NCI-H2196 (cell line): ENCODE results near the gene ARPC3.
"Not testable (repeated sequence)": the region's sequence is repeated elsewhere in the genome, so short reads cannot be mapped to it uniquely, and the experiment has no call there.

ENCODE experiments used
- DNase-seq: peaks from one replicate; lab custom pipeline; 2025; ENCODE audit not compliant: unreplicated experiment; lab: John Stamatoyannopoulos, UW

The ARPC3 gene

GRCh38 chr12:110449799-110450497, at the start of gene ARPC3:
Gene ARPC3 (minus strand): TSS chr12:110450337. CDS start chr12:110450260, 77 bp downstream.
- peak; percentile 95 for DNase-seq

DNA sequence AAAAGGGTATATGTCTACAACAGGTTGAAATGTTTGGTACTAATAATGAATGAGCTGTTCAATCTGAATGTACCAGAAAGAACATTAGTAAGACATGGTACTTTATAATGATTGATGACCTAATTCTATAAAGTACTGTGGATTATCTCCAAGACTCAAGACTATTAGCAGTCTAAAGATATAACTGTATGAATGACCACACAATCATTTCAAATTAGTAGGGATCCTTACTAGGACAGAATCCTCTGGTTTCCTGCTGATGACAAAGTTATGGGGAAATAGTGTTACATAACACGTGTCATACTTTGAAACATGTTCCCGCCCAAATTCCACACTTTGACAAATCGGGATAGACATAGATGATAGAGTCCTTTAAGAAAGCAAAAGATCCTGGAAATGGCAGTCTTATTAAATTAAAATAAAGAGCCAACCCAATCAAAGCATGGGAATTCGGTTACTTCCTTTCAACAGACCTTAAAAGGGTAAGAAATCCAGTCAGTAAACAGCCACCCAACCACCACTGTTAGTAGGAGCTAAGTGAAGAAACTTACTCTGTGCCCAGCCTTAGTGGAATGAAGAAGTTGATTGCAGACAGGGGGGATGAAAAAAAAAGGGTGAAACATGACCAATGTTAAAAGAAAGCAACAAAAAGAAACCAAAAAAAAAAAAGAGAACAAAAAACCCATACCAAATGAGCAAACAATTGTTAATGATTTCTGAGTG, 49.0 kb upstream of the ARPC3 start:
- DNase-seq = no peak

DNA sequence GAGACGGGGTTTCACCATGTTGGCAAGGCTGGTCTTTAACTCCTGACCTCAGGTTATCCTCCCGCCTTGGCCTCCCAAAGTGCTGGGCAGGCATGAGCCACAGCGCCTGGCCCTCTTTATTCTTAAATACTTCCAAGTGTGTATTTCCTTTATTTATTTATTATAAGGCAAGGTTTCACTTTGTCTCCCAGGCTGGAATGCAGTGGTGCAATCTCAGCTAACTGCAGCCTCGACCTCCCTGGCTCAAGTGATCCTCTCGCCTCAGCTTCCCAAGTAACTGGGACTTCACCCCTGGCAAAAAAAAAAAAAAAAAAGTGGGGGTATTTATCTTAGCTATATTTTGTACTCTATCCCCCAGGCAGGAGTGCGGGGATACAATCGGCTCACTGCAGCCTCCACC, 25.3 kb upstream of the ARPC3 start:
- no peak for DNase-seq

DNA sequence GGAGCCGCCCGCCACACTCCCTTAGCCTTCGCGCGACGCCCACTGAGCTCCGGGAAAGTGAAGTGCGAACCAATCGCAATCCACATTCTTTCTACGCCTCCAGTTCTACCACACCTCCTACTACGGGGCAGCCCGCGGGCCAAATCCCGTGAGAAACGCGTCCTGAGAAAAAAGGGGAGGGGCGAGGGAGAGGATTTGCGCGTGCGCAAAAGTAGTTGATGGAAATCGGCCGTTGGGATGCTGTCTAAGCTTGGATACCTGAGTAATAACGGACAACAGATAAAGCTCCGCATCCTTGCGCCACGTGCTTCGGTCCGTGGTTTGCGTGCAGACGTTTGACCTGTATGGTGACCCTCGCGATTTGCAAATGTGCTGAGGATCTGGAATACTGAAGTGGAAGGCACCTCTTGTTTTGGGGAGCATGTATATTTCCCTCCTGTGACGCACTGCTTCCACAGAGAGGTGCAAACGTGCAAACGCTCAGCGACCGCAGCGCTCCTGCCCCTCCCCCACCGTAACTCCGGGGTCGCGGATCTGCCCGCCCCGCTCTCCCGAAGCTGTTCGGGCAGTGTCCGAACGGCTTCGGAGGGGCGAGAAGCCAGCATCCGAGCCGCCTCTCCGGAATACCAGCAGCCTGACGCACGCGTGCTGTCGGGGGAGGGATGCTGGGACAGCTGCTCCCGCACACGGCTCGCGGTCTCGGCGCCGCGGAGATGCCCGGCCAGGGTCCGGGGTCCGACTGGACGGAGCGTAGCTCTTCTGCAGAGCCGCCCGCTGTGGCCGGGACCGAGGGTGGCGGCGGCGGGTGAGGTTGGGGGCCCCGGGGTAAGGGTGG, 18.3 kb upstream of the ARPC3 start, which contains the start of the genes FAM216A and GPN3:
TSS of gene FAM216A (plus strand) at position 632 of the 835 bp plus-strand sequence. CDS start at position 663, 31 bp downstream.
TSS of gene GPN3 (minus strand) at position 44 of the 835 bp plus-strand sequence. CDS start 54 bp downstream, outside the sequence.
- peak; percentile 96 for DNase-seq

- no peak for DNase-seq
These were observed 17.7 kb upstream of the ARPC3 start for GRCh38 chr12:110467847-110468213.

GRCh38 chr12:110466791-110467190, 16.7 kb upstream of the ARPC3 start:
- DNase-seq = no peak

GRCh38 chr12:110465765-110466164, 15.6 kb upstream of the ARPC3 start:
- DNase-seq = not testable (repeated sequence)

DNA sequence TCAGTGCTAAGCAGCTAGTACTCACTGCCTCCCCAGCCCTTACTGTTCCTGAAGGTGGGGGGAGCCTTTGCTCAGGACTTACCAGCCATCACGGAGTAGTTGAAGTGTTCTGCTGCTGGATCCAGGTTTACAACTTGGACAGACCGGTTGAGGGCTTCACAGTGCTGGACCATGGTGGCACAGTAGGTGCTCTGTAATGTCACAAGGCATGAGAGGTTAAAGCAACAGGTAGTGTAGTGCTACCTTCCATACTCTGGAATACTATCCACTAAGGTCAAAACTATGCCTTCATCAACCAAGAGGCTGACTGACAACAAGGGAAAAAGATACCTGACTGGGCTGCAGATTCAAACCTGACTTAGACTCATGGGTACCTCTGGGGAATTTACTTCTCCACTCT, 14.9 kb upstream of the ARPC3 start:
- DNase-seq = no peak

- DNase-seq = not testable (repeated sequence)
These were observed 11.1 kb upstream of the ARPC3 start for GRCh38 chr12:110461189-110461588.

DNA sequence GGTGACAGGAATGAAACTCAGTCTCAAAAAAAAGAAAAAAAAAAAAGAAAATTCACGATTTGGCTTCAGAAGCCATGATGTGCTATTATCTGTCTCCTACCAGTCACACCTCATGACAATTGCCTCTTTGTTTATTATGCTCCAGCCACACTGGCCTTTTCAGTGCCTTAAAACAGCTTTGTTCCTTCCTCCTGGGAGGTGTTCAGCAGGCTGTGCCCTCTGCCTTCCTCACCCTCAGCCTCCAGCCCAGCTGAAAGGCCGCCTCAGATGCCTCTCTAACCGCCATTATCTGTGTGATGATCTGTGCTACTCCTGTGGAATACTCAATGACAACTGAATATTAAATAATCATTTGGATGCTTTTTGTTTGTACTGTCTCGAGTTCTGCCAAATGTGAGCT, 8.6 kb upstream of the ARPC3 start:
- DNase-seq = no peak

DNA sequence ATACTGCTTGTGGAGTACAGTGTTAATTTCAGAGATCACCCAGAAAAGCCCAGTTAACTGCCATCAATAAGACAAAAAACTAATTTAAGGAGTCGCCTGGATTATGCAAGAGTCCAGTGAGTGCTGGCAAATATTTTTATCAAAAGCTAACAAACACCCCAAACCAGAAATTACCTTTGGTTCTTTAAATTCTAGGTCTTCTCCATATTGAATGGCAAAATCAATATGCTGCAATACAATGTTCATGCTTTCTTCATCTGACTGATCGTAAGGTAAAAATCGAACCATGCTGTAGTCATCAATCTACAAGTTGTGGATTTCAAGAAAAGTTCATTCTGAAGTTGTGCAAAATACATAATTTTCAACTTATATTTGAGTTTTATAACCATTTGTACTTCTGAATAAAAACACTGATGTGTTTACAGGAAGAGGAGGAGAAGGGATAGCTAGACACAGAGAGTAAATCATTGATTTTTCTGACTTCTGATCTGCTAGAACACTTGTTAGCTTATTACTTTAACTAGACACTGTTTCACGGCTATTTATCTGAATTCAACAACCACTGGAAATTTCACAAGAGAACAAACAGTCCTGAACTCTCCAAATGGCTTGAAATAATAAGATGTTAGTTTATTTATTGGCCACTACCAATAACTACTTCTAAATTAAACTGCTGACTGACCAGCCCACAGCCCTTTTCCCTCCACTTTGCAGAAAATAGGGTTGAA, 3.6 kb upstream of the ARPC3 start:
- no peak for DNase-seq

DNA sequence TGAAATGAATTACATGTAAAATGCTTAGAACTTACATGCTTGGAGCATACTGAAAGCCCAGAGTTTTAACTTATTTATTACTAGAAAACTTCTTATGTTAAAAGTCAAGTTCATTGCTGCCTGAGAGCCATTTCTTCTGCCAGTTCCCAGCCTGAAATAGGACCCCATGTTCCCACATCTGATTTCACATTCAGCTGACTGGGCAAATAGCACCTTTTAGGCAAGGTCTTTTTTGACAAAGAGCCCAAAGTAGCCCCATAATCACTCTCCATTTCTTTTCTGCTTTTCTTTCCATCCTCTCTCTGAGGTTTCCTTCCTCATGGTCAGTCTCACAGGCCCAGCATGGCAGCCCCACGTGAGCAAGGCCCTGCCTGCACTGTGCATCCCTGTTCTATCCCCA, 1.1 kb upstream of the ARPC3 start:
- DNase-seq = no peak

- DNase-seq = no peak
These were observed 5.7 kb downstream of the ARPC3 start for GRCh38 chr12:110444455-110444854.

- DNase-seq = no peak
These were observed 13.9 kb downstream of the ARPC3 start for GRCh38 chr12:110436231-110436630.

- no peak for DNase-seq
These were observed 18.1 kb downstream of the ARPC3 start for GRCh38 chr12:110431957-110432587.

- not testable (repeated sequence) for DNase-seq
These were observed 20.5 kb downstream of the ARPC3 start for GRCh38 chr12:110429676-110430075.

DNA sequence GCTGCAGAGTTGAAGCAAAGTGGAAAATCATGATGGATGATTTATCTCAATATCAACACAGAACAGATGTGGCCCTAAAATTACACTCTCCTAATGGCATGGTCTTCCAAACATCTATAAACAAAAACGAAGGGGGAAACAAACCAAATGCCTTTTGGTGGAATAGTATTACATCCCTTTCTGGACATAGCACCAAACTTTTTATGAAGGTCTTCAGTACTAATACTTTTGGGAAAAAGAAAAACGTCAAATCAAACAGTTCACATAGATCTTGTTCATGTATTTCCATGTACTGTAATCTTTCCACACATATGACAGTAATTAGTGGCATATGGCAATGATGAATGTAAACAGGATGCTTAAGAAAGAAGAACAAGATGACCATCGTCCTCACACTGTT, 23.7 kb downstream of the ARPC3 start:
- no peak for DNase-seq

- DNase-seq = no peak
These were observed 25.9 kb downstream of the ARPC3 start for GRCh38 chr12:110424237-110424636.

GRCh38 chr12:110421701-110422100, 28.4 kb downstream of the ARPC3 start:
- no peak for DNase-seq

DNA sequence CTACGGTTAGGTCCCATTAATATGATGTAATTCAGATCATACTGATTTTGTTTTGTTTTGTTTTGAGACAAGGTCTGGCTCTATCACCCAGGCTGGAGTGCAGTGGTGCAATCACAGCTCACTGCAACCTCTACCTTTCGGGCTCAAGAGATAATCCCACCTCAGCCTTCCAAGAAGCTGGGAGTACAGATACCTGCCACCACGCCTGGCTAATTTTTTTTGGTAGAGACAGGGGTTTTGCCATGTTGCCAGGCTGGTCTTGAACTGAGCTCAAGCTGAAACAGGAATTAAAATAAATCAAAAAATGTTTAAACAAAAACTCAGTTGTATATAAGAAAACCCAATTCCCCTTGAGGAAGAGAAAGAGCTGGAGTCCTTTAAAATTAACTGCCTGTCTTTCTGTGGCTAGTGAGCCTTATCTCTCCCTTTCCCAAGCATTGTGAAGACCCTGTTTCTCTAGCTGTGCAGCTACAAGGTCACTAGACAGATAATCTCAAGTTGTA, 28.9 kb downstream of the ARPC3 start:
- no peak for DNase-seq
